Effector memory CD4-positive, alpha-beta T cell (primary cell): Measurements from ENCODE around the gene KDM7A.

Experiments used
- DNase-seq, 3 donors: peaks; one replicate each; pipeline ENCODE4 v3.0.0-alpha.2; 2020
- H3K27ac ChIP-seq: 2 replicates; pipeline ENCODE4 v1.7.0; 2013; ENCODE audit warnings: mild to moderate bottlenecking, low read length, moderate library complexity; ENCODE audit not compliant: insufficient read depth, poor library complexity, severe bottlenecking
- H3K27me3 ChIP-seq: replicated peaks from 2 replicates; pipeline ENCODE4 v1.7.0; 2013; ENCODE audit warnings: mild to moderate bottlenecking, low read length; ENCODE audit not compliant: insufficient read depth, control insufficient read depth, poor library complexity, severe bottlenecking
- H3K36me3 ChIP-seq: 2 replicates; pipeline ENCODE4 v1.7.0; 2013; ENCODE audit warnings: mild to moderate bottlenecking, low read length, moderate library complexity; ENCODE audit not compliant: control insufficient read depth, insufficient read depth
- H3K4me1 ChIP-seq: 2 replicates; pipeline ENCODE4 v1.7.0; 2013; ENCODE audit warnings: low read length, mild to moderate bottlenecking; ENCODE audit not compliant: control insufficient read depth, insufficient read depth, poor library complexity, severe bottlenecking
- H3K4me3 ChIP-seq: 2 replicates; pipeline ENCODE4 v1.7.0; 2013; ENCODE audit warnings: low read length, low read depth, mild to moderate bottlenecking; ENCODE audit not compliant: insufficient read depth, poor library complexity, severe bottlenecking
- H3K9me3 ChIP-seq: 2 replicates; pipeline ENCODE4 v1.7.0; 2013; ENCODE audit warnings: mild to moderate bottlenecking, low read length, moderate library complexity; ENCODE audit not compliant: control insufficient read depth

Gene KDM7A

GRCh38 chr7:140051820-140052219 is 125.0 kb downstream of the KDM7A start:
- no peak for DNase-seq
- Histone ChIP-seq H3K36me3 (peaks cover 23% of the 10 kb centered on the region), H3K27ac (no peak overlapping the region), H3K27me3 (no peaks in the 10 kb centered on the region), H3K4me1 (no peaks in the 10 kb centered on the region), H3K4me3 (no peak overlapping the region), H3K9me3 (no peaks in the 10 kb centered on the region)

GRCh38 chr7:140050100-140050499 is 126.7 kb downstream of the KDM7A start:
- Histone ChIP-seq H3K36me3 (peaks cover 22% of the 10 kb centered on the region), H3K9me3 (no peaks in the 10 kb centered on the region), H3K27me3 (no peaks in the 10 kb centered on the region), H3K4me1 (no peaks in the 10 kb centered on the region), H3K27ac (no peak overlapping the region), H3K4me3 (no peak overlapping the region)
- no peak for DNase-seq

DNA sequence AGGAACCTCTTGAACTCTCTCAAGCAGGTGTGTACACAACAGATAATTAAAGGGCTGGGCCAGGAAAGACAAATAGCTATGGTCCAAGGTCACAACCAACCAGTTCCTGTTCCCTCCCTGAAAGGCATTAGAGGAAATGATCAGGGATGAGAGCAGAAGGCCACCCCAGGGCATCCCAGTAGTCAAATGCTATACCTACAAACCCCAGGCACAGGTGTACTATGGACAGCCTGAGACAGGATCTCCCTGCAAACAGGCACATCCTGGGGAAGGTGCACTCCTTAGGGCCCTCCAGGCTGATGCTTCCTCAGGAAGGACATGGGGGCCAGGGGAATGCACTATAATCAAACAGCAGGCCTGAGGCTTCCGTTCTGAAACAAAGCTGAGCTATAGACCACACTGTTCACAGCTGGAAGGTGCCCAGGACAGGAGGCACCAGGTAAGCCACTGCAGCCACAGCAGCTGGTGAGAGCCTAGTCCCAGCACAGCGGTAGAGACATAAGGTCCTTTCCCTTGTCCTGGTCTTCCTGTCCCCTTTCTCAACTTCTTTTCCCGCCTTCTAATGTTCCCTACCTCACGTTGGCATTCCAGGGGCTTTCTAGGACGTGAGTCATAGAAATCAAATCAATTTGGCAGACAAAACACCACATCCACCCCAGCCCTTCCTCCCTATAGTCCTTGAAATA is 127.3 kb downstream of the KDM7A start:
- peaks cover 20% of the 10 kb centered on the region for H3K36me3 ChIP-seq
- H3K27ac ChIP-seq: no peak overlapping the region
- DNase-seq: no peak
- no peaks in the 10 kb centered on the region for H3K9me3 ChIP-seq
- no peaks in the 10 kb centered on the region for H3K27me3 ChIP-seq
- no peak overlapping the region for H3K4me3 ChIP-seq
- no peaks in the 10 kb centered on the region for H3K4me1 ChIP-seq

GRCh38 chr7:140048989-140049338 is 127.8 kb downstream of the KDM7A start:
- Histone ChIP-seq H3K4me1 (no peaks in the 10 kb centered on the region), H3K27me3 (no peaks in the 10 kb centered on the region), H3K27ac (no peak overlapping the region), H3K36me3 (peaks cover 20% of the 10 kb centered on the region), H3K9me3 (no peaks in the 10 kb centered on the region), H3K4me3 (no peak overlapping the region)
- no peak for DNase-seq

DNA sequence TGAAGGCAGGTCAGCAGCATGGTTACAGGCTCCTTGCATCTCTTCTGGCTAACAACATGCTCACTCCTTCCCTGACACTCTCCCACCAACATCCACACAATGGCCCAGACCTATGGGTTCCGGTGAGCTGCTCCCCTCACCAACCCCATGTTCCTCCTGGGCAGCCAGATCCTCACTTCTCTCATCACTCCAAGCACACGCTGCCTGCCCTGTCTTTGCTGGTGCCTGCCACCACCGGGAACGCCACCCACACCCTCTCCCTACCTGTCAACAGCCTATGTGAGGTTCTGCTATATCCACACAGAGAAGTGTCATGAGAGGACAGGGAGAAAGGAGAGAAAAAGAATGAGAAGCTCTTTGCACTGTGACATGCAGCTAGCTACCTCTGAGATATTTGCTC is 128.6 kb downstream of the KDM7A start:
- DNase-seq: no peak
- H3K4me3 ChIP-seq: no peak overlapping the region
- H3K36me3 ChIP-seq: peaks cover 27% of the 10 kb centered on the region
- H3K4me1 ChIP-seq: no peaks in the 10 kb centered on the region
- no peak overlapping the region for H3K27ac ChIP-seq
- no peaks in the 10 kb centered on the region for H3K27me3 ChIP-seq
- H3K9me3 ChIP-seq: no peaks in the 10 kb centered on the region

GRCh38 chr7:140047197-140047596 is 129.6 kb downstream of the KDM7A start:
- H3K9me3 ChIP-seq: no peaks in the 10 kb centered on the region
- no peaks in the 10 kb centered on the region for H3K4me1 ChIP-seq
- H3K27me3 ChIP-seq: no peaks in the 10 kb centered on the region
- no peak overlapping the region for H3K27ac ChIP-seq
- H3K4me3 ChIP-seq: no peak overlapping the region
- no peak for DNase-seq
- peaks cover 33% of the 10 kb centered on the region for H3K36me3 ChIP-seq

GRCh38 chr7:140045697-140046096 is 131.1 kb downstream of the KDM7A start:
- DNase-seq: no peak
- H3K4me3 ChIP-seq: no peak overlapping the region
- no peaks in the 10 kb centered on the region for H3K4me1 ChIP-seq
- no peaks in the 10 kb centered on the region for H3K9me3 ChIP-seq
- peaks cover 48% of the 10 kb centered on the region for H3K36me3 ChIP-seq
- H3K27me3 ChIP-seq: no peaks in the 10 kb centered on the region
- H3K27ac ChIP-seq: no peak overlapping the region

- Histone ChIP-seq H3K27ac (no peak overlapping the region), H3K4me1 (no peaks in the 10 kb centered on the region), H3K4me3 (no peak overlapping the region), H3K9me3 (no peaks in the 10 kb centered on the region), H3K27me3 (no peaks in the 10 kb centered on the region), H3K36me3 (peaks cover 61% of the 10 kb centered on the region)
- no peak for DNase-seq
Measured at GRCh38 chr7:140044251-140044650, 132.5 kb downstream of the KDM7A start.

DNA sequence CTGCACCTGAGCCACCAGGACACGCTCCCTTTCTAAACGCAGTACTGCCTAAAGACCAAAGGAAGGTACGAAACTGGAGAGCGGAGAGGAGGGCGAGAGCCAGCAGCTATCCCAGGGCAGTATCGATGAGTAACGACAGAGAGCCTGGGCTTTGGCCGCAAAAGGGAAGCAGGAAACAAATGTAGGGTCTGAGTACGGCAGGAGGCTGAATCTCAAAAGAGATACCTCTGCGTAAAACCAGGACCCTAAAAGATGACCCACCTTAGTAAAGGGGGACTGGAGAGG is 134.5 kb downstream of the KDM7A start:
- no peak for DNase-seq
- Histone ChIP-seq H3K4me1 (no peaks in the 10 kb centered on the region), H3K9me3 (no peaks in the 10 kb centered on the region), H3K27me3 (no peaks in the 10 kb centered on the region), H3K27ac (no peak overlapping the region), H3K4me3 (no peak overlapping the region), H3K36me3 (peaks cover 73% of the 10 kb centered on the region)

DNA sequence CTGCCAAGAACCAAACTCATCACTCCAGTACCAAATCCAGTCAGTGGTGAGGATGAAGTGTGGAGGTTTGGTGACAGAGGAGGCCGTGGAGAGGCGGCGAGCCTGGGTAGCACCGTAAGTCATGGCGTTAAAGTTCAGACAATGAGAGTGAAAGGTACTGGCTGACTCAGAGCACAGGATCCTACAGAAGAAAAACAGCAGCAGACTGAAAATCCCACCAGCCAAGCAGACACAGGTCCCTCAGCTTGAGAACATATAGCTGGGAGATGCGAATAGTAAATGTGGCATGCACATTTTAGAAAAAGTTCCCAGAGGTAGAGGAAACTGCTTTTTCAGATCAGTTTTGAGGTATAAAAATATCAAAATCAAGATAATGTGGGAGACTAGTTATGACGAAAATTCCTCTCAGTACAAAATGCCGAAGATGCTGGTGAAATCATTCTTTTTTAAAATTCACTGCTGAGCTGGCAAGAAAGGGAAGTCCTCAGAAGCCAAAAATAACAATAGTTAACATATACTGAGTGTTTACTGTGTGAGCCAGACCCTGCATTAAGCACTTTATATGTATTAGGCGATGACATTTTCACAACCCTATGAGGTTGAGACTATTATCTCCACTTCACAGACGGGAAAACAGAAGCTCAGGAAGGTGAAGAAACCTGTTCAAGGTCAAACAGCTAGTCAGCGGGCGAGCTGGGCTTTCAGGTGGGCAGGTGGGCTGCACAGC is 135.0 kb downstream of the KDM7A start:
- Histone ChIP-seq H3K9me3 (no peaks in the 10 kb centered on the region), H3K27ac (no peak overlapping the region), H3K36me3 (peaks cover 74% of the 10 kb centered on the region), H3K4me1 (no peaks in the 10 kb centered on the region), H3K27me3 (no peaks in the 10 kb centered on the region), H3K4me3 (no peak overlapping the region)
- no peak for DNase-seq
